Peyer's patch (tissue), 4 donors: ENCODE measurements around the gene POLD1.
"Not testable (repeated sequence)": the region's sequence is repeated elsewhere in the genome, so short reads cannot be mapped to it uniquely, and the experiment has no call there.

ENCODE experiments used
- POLR2A ChIP-seq, 2 donors: fragments of 450-650 bp; IDR thresholded peaks; one replicate each; pipeline ENCODE4 v1.5.1; 2017; ENCODE audit warnings: antibody characterized with exemption in 2 of 2, mild to moderate bottlenecking in 2 of 2, moderate library complexity in 2 of 2
- TF ChIP-seq, protein P1 (sequence below), 6 experiments: fragments of 450-650 bp in 4 of 6; fragments of 200-600 bp in 2 of 6; sonication (generic) in 1 of 6; IDR thresholded peaks; one replicate each; pipeline ENCODE4 v1.5.1; 2017 to 2019; ENCODE audit warnings: antibody characterized with exemption in 6 of 6, mild to moderate bottlenecking in 3 of 6, moderate library complexity in 1 of 6

DNA sequence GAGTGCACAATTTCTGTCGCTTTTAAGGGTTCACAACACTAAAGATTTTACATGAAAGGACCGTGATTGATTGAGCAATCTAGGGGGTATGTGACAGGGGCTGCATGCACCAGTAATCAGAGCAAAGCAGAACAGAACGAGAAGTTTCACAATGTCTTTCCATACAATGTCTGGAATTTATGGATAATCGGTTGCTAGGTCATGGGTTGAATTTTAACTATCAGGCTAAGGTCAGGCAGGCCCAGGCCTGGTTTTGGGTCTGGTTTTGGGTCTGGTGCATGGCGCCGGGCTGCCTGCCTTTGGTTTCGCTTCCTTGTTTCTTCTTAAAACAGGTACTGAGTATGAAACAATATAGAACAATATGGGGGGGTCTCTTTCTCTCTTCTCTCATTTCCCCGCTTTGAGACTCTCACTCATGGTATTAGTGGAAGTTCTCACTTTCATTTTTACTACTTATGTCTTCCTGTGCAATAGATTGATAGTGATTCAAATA lies 37.0 kb upstream of the POLD1 start:
- TF ChIP-seq, protein P1, sequence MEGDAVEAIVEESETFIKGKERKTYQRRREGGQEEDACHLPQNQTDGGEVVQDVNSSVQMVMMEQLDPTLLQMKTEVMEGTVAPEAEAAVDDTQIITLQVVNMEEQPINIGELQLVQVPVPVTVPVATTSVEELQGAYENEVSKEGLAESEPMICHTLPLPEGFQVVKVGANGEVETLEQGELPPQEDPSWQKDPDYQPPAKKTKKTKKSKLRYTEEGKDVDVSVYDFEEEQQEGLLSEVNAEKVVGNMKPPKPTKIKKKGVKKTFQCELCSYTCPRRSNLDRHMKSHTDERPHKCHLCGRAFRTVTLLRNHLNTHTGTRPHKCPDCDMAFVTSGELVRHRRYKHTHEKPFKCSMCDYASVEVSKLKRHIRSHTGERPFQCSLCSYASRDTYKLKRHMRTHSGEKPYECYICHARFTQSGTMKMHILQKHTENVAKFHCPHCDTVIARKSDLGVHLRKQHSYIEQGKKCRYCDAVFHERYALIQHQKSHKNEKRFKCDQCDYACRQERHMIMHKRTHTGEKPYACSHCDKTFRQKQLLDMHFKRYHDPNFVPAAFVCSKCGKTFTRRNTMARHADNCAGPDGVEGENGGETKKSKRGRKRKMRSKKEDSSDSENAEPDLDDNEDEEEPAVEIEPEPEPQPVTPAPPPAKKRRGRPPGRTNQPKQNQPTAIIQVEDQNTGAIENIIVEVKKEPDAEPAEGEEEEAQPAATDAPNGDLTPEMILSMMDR (IDR thresholded peaks at IDR 0.05), result not testable (repeated sequence)
- TF ChIP-seq POLR2A (IDR thresholded peaks at IDR 0.05), result not testable (repeated sequence)
